ENCODE results near the gene IMMT. TPM values are rescaled to one million over a fixed set of nuclear protein-coding genes. Genes with fewer than 3 reads are reported as not detected.

Gene IMMT
- total and polyA plus RNA-seq, 2 donors (not counting 1 experiment from before 2014, with no cell fraction given) = 23.5 to 66.0 TPM

GRCh38 chr2:86143926-86144685 is 51.2 kb downstream of the IMMT start:
- no peak overlapping the region for H2AFZ ChIP-seq (ENCODE audit: insufficient read depth, low read depth, low read length, poor library complexity, severe bottlenecking)
- H3K4me3 Mint-ChIP-seq = no peak overlapping the region
- intact Hi-C loops (cut with micrococcal nuclease) = no loop called here
- no peaks in the 10 kb centered on the region for H3K79me2 ChIP-seq (ENCODE audit: control insufficient read depth, insufficient read depth, low read length)
- ChIA-PET POLR2A (no interaction called here), CTCF (no interaction called here)
- H3K36me3 ChIP-seq (replicated peaks in 1 of 2; ENCODE audit: control extremely low read depth in 1 of 2, control insufficient read depth in 1 of 2, extremely low read depth in 1 of 2, insufficient read depth in 2 of 2, low read length in 1 of 2) = peaks cover 8 to 74% of the 10 kb centered on the region in 2 experiments
- peaks cover 5% of the 10 kb centered on the region for H3K4me1 Mint-ChIP-seq
- 95% methylated on average over 12 of the region's 14 CpGs for WGBS (ENCODE audit: insufficient coverage)
- H3K27ac Mint-ChIP-seq = no peak overlapping the region
- no peak overlapping the region for H3K4me2 ChIP-seq (replicated peaks; ENCODE audit: low read depth, low read length, poor library complexity, severe bottlenecking)
- H3K27me3 ChIP-seq (replicated peaks in 1 of 4; ENCODE audit: control extremely low read depth in 1 of 4, control insufficient read depth in 3 of 4, insufficient read depth in 4 of 4, low read length in 3 of 4) = no peaks in the 10 kb centered on the region
- no peaks in the 10 kb centered on the region for H3K9me3 ChIP-seq (ENCODE audit: control extremely low read depth in 1 of 3, control insufficient read depth in 2 of 3, insufficient read depth in 1 of 3, low read length in 2 of 3)
- no peak overlapping the region for H3K9ac ChIP-seq (ENCODE audit: low read length)
- no peaks in the 10 kb centered on the region for H4K20me1 ChIP-seq (ENCODE audit: control insufficient read depth, insufficient read depth, low read length, poor library complexity, severe bottlenecking)
- H3K4me1 ChIP-seq (ENCODE audit: control insufficient read depth in 2 of 2, insufficient read depth in 2 of 2, low read length in 2 of 2) = no peaks in the 10 kb centered on the region
- ATAC-seq (ENCODE audit: low read depth) = no peak
- no peak overlapping the region for H3K4me3 ChIP-seq (ENCODE audit: control extremely low read depth in 1 of 5, extremely low read depth in 1 of 5, insufficient read depth in 1 of 5, low read depth in 2 of 5, low read length in 4 of 5)
- no peak overlapping the region for H3K27ac ChIP-seq (ENCODE audit: low read length in 2 of 2)
- no peak for DNase-seq
- TF ChIP-seq CTCF (IDR thresholded peaks at IDR 0.05) = no peak
- TF ChIP-seq EZH2 (IDR thresholded peaks at IDR 0.05; ENCODE audit: borderline replicate concordance, insufficient read depth, low read depth, low read length, poor library complexity, severe bottlenecking) = no peak
- H3K27me3 Mint-ChIP-seq = no peaks in the 10 kb centered on the region
- no peaks in the 10 kb centered on the region for H3K9me3 Mint-ChIP-seq (ENCODE audit: insufficient read depth)

- intact Hi-C loops (cut with micrococcal nuclease) = no loop called here
- no peak overlapping the region for H3K4me3 ChIP-seq (ENCODE audit: control extremely low read depth in 1 of 5, extremely low read depth in 1 of 5, insufficient read depth in 1 of 5, low read depth in 2 of 5, low read length in 4 of 5)
- POLR2A ChIA-PET = no interaction called here
- H3K79me2 ChIP-seq (ENCODE audit: control insufficient read depth, insufficient read depth, low read length) = no peaks in the 10 kb centered on the region
- H3K4me3 Mint-ChIP-seq = no peak overlapping the region
- H3K36me3 ChIP-seq (replicated peaks in 1 of 2; ENCODE audit: control extremely low read depth in 1 of 2, control insufficient read depth in 1 of 2, extremely low read depth in 1 of 2, insufficient read depth in 2 of 2, low read length in 1 of 2) = peaks cover 3 to 76% of the 10 kb centered on the region in 2 experiments
- no CpG with 5 or more reads among the region's 6 CpGs for WGBS (ENCODE audit: insufficient coverage)
- DNase-seq (no peak), ATAC-seq (ENCODE audit: low read depth) (no peak)
- no peaks in the 10 kb centered on the region for H3K9me3 Mint-ChIP-seq (ENCODE audit: insufficient read depth)
- no peaks in the 10 kb centered on the region for H3K4me1 ChIP-seq (ENCODE audit: control insufficient read depth in 2 of 2, insufficient read depth in 2 of 2, low read length in 2 of 2)
- H3K27ac Mint-ChIP-seq = no peak overlapping the region
- no peaks in the 10 kb centered on the region for H3K27me3 Mint-ChIP-seq
- CTCF ChIA-PET = no interaction called here
- no peak overlapping the region for H3K9ac ChIP-seq (ENCODE audit: low read length)
- H3K4me1 Mint-ChIP-seq = peaks cover 5% of the 10 kb centered on the region
- no peak for TF ChIP-seq CTCF (IDR thresholded peaks at IDR 0.05)
- TF ChIP-seq EZH2 (IDR thresholded peaks at IDR 0.05; ENCODE audit: borderline replicate concordance, insufficient read depth, low read depth, low read length, poor library complexity, severe bottlenecking) = no peak
- H3K27me3 ChIP-seq (replicated peaks in 1 of 4; ENCODE audit: control extremely low read depth in 1 of 4, control insufficient read depth in 3 of 4, insufficient read depth in 4 of 4, low read length in 3 of 4) = no peaks in the 10 kb centered on the region
- H2AFZ ChIP-seq (ENCODE audit: insufficient read depth, low read depth, low read length, poor library complexity, severe bottlenecking) = no peak overlapping the region
- H3K9me3 ChIP-seq (ENCODE audit: control extremely low read depth in 1 of 3, control insufficient read depth in 2 of 3, insufficient read depth in 1 of 3, low read length in 2 of 3) = no peaks in the 10 kb centered on the region
- H4K20me1 ChIP-seq (ENCODE audit: control insufficient read depth, insufficient read depth, low read length, poor library complexity, severe bottlenecking) = no peaks in the 10 kb centered on the region
- no peak overlapping the region for H3K4me2 ChIP-seq (replicated peaks; ENCODE audit: low read depth, low read length, poor library complexity, severe bottlenecking)
- H3K27ac ChIP-seq (ENCODE audit: low read length in 2 of 2) = no peak overlapping the region
Observed at GRCh38 chr2:86143307-86143706, 52.0 kb downstream of the IMMT start.

All from B cell (primary cell).